ENCODE results near the gene COBL.

COBL gene

DNA sequence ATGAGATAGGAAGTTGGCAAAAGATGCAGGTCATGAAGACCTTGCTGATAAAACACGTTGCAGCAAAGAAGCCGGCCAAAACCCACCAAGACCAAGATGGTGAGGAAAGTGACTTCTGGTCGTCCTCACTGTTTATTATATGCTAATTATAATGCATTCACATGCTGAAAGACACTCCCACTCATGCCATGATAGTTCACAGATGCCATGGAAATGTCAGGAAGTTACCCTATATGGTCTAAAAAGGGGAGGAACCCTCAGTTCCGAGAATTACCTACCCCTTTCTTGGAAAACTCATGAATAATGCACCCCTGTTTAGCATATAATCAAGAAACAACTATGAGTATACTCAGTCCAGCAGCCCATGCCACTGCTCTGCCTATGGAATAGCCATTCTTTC is 331.5 kb downstream of the COBL start:
- Histone ChIP-seq H3K9me3 (no peaks in the 10 kb centered on the region), H3K27ac (no peak overlapping the region), H3K4me3 (ENCODE audit: low read depth in 1 of 2, low read length in 1 of 2) (no peak overlapping the region), H3K4me1 (ENCODE audit: control insufficient read depth in 1 of 2, insufficient read depth in 1 of 2, low read depth in 1 of 2, low read length in 1 of 2) (no peaks in the 10 kb centered on the region), H3K36me3 (no peaks in the 10 kb centered on the region), H3K27me3 (no peaks in the 10 kb centered on the region)
- TF ChIP-seq, protein P1, sequence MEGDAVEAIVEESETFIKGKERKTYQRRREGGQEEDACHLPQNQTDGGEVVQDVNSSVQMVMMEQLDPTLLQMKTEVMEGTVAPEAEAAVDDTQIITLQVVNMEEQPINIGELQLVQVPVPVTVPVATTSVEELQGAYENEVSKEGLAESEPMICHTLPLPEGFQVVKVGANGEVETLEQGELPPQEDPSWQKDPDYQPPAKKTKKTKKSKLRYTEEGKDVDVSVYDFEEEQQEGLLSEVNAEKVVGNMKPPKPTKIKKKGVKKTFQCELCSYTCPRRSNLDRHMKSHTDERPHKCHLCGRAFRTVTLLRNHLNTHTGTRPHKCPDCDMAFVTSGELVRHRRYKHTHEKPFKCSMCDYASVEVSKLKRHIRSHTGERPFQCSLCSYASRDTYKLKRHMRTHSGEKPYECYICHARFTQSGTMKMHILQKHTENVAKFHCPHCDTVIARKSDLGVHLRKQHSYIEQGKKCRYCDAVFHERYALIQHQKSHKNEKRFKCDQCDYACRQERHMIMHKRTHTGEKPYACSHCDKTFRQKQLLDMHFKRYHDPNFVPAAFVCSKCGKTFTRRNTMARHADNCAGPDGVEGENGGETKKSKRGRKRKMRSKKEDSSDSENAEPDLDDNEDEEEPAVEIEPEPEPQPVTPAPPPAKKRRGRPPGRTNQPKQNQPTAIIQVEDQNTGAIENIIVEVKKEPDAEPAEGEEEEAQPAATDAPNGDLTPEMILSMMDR (IDR thresholded peaks at IDR 0.05): no peak

DNA sequence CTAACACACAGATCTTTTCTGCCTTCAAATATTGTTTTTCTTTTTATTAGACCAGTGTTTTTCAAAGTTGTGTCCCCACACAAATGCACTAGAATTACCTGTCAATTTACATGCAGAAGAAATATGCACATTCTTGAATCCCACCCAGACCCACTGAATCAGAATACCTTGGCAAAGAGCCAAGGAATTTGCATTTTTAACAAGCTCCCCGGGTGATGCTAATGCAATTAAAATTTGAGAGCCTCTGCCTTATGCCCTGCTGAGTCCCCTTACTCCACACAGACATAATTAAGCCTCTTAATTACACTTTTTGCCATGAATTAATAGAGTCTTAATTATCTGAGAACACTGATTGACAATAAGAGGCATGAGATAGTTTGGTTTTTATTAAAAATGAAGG is 332.8 kb downstream of the COBL start:
- Histone ChIP-seq H3K4me3 (ENCODE audit: low read depth in 1 of 2, low read length in 1 of 2) (no peak overlapping the region), H3K27me3 (no peaks in the 10 kb centered on the region), H3K27ac (no peak overlapping the region), H3K36me3 (no peaks in the 10 kb centered on the region), H3K9me3 (no peaks in the 10 kb centered on the region), H3K4me1 (ENCODE audit: control insufficient read depth in 1 of 2, insufficient read depth in 1 of 2, low read depth in 1 of 2, low read length in 1 of 2) (no peaks in the 10 kb centered on the region)
- TF ChIP-seq, protein P1 (IDR thresholded peaks at IDR 0.05): no peak

DNA sequence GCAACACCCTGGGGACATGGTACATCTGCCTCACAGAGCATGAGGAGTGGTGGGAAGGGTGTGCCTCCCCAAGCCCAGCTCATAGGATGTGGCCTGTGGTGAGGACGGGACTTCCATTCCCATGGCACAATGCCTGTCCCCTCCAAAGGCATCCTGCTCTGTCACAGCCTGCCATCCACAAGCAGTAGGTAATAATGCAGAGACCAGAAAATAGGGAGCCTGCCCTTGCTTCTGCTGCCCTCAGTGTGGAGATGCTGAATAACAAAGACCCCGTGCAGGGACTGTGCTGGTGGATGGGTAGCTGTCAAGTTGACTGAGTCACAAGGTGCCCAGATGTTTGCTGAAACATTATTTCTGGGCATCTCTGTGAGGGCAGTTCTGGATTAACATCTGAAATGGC is 334.0 kb downstream of the COBL start:
- H3K4me1 ChIP-seq (ENCODE audit: control insufficient read depth in 1 of 2, insufficient read depth in 1 of 2, low read depth in 1 of 2, low read length in 1 of 2): no peaks in the 10 kb centered on the region
- TF ChIP-seq, protein P1 (IDR thresholded peaks at IDR 0.05): no peak
- H3K36me3 ChIP-seq: no peaks in the 10 kb centered on the region
- no peaks in the 10 kb centered on the region for H3K9me3 ChIP-seq
- H3K27me3 ChIP-seq: no peaks in the 10 kb centered on the region
- H3K4me3 ChIP-seq (ENCODE audit: low read depth in 1 of 2, low read length in 1 of 2): no peak overlapping the region
- H3K27ac ChIP-seq: no peak overlapping the region

DNA sequence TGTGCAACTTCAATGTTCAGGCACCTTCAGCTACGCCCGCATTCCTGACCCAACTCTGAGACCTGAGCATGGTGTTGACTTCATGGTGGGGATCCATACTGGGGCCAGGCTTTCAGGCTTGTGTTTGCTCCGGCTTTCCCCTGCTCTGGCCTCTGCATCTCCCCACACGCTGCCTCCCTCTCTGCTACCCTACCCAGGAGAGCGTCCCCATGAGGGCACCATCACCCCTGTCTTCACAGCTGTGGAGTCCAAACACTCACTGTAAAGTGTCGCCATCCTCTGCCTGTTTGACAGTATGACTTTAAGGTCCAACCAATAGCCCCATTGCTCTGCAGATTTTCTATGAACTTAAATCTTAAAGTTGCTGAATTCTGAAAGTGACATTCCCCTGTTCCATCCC is 334.9 kb downstream of the COBL start:
- no peaks in the 10 kb centered on the region for H3K36me3 ChIP-seq
- no peaks in the 10 kb centered on the region for H3K27me3 ChIP-seq
- H3K27ac ChIP-seq: no peak overlapping the region
- H3K4me3 ChIP-seq (ENCODE audit: low read depth in 1 of 2, low read length in 1 of 2): no peak overlapping the region
- no peaks in the 10 kb centered on the region for H3K4me1 ChIP-seq (ENCODE audit: control insufficient read depth in 1 of 2, insufficient read depth in 1 of 2, low read depth in 1 of 2, low read length in 1 of 2)
- TF ChIP-seq, protein P1 (IDR thresholded peaks at IDR 0.05): no peak
- H3K9me3 ChIP-seq: no peaks in the 10 kb centered on the region

DNA sequence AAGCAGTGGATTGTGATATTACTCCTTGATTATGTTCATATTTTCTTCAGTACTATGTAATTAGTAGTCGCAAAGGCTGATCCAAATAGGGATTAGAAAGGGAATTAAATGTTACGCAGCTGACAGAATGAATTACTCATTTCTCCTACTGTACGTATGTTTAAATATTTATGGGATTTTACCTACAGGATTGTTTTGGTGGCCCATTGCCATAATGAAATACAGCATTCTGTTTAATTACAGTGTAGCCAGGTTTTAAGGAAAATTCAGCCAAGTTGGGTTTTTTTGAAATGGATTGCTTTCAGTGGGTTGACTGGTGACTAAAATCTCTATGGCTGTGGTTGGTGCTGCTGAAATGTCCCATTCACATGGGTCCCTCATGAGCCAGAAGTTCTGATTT is 336.2 kb downstream of the COBL start:
- H3K27ac ChIP-seq: no peak overlapping the region
- H3K4me1 ChIP-seq (ENCODE audit: control insufficient read depth in 1 of 2, insufficient read depth in 1 of 2, low read depth in 1 of 2, low read length in 1 of 2): no peaks in the 10 kb centered on the region
- H3K9me3 ChIP-seq: no peaks in the 10 kb centered on the region
- H3K4me3 ChIP-seq (ENCODE audit: low read depth in 1 of 2, low read length in 1 of 2): no peak overlapping the region
- no peaks in the 10 kb centered on the region for H3K36me3 ChIP-seq
- TF ChIP-seq, protein P1 (IDR thresholded peaks at IDR 0.05): no peak
- no peaks in the 10 kb centered on the region for H3K27me3 ChIP-seq

DNA sequence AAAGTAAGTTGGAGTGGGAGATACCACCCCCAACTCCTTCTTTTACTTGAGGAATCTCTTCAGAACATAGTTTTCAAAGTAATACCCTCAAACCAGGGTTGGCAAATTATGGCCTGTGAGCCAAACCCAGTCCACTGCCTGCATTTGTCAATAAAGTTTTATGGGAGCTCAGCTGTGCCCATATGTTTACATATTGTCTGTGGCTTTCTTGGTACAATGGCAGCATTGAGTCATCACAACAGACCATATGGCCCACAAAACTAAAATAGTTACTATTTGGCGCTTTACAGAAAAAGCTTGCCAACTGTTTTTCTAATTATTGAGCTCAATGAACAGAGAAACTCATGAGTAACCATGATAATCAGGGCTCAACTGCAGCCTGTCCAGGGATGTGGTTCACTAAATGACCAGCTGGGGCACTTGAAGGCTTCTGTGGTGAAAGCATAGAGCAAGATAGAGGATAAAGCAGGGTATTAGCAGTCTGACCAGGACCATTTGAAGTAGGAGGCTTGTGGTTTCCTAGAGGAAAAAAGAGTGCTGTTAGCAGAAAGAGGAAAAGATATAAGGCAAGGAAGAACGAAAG is 337.9 kb downstream of the COBL start:
- Histone ChIP-seq H3K4me1 (ENCODE audit: control insufficient read depth in 1 of 2, insufficient read depth in 1 of 2, low read depth in 1 of 2, low read length in 1 of 2) (no peaks in the 10 kb centered on the region), H3K36me3 (no peaks in the 10 kb centered on the region), H3K9me3 (no peaks in the 10 kb centered on the region), H3K27ac (no peak overlapping the region), H3K27me3 (no peaks in the 10 kb centered on the region), H3K4me3 (ENCODE audit: low read depth in 1 of 2, low read length in 1 of 2) (no peak overlapping the region)
- TF ChIP-seq, protein P1 (IDR thresholded peaks at IDR 0.05): no peak
